ENCODE measurements around the gene PER2.

Gene PER2

DNA sequence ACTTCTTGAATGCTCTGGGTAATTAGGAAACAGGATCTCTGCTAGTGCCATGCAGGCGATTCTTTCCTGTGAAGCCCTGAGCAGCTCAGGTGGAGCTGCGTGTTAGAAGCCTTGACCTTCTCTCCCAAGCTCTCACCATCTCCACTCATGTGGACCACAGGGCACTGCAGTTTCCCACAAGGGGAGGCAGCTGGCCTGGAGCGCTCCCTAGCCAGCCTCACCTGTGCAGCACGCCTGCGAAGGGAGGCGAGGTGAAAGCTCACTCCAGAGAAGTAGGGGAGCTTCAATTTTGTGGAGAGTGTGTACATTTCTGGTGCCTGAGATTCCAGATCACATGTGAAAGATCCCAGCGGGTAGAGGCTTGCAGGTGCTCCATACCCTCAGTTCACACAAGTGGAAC, 37.5 kb downstream of the PER2 start:
- DNase-seq (ENCODE audit: low read depth in 2 of 2), result no peak

GRCh38 chr2:238247841-238248453, 40.5 kb downstream of the PER2 start:
- DNase-seq (ENCODE audit: low read depth in 2 of 2), result no peak

- no peak for DNase-seq (ENCODE audit: low read depth in 2 of 2)
These were observed 41.2 kb downstream of the PER2 start for GRCh38 chr2:238247002-238247822.

DNA sequence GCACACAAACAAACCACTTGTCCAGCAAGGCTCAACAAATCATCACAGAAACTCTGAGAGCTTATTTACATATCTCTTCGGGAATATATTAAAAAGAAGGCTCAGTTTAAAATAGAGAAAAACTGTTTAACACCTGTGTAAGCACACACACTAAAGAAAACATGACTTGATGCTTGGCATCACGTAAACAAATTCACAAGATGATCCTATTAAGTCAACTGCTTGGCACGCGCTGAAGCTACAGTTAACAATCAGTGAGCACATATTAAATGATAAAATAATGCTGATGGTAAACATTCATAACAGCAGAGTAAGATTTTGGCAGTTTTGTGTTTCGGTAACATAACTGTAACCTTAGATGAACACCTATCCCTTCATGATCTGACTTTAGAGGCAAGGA, 44.3 kb downstream of the PER2 start:
- no peak for DNase-seq (ENCODE audit: low read depth in 2 of 2)

DNA sequence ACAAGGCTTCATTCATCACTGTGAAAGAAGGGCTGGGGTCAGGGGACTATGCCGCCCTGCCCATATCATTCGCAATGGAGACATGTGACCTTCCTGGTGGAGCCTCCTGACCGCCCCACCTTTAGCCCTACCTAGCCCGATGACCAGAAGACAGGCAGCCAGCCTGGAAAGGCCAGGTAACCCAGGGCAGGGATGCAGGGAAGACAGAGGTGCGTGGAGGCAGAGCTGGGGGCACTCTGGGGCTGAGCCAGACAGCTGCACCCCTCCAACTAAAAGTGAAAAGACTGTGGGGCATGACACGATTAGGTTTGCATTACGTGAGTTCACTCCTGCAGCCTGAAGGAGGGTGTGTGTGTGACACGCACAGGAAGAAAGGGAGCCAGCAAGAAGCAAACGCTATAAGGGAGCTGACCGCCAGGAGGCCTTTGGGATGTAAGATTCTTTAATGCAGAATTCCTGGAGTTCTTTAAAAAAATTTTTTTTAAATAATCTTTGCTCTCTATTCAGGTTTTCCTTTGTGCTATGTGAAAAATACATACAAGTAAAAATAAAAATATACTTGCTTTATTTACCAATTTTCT, 44.8 kb downstream of the PER2 start:
- no peak for DNase-seq (ENCODE audit: low read depth in 2 of 2)

DNA sequence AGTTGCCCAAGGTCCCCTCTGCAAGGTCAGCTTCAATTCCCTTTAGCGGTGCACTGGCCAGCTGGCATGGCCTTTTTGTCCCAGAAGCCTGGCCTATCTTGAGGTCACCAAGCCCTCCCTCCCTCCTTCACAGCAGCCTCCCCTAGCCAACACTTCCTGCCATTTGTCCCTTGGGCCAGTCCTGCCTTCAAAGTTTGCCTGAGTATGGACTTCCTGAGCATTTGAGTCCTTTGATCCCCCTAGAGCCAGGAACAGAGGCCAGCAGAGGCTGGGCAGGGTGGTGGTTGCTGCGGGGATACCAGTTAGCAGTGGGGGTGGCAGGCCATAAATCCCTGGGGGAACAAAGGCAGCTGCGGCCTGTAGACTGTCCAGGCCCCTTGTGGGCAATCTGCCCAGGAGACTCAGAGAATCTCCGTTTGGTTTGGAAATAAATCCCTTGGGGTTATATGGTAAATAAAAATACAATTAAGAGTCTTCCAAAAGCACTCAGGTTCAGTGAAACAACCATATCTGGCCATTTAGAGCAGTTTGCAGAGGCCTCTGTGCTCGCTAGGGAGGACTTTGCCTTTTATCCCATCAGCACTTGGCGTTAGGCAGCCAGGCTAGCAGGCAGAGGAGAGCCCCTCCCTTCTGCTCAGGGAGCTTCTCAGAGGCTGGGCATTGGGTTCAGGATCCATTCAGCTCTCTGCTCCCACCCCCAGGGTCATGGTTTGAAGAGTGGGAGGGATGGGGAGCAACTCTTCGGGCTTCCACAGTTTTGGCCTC, 45.5 kb downstream of the PER2 start:
- DNase-seq (ENCODE audit: low read depth in 2 of 2), result no peak

GRCh38 chr2:238241970-238242369, 46.4 kb downstream of the PER2 start:
- no peak for DNase-seq (ENCODE audit: low read depth in 2 of 2)

- no peak for DNase-seq (ENCODE audit: low read depth in 2 of 2)
These were observed 47.4 kb downstream of the PER2 start for GRCh38 chr2:238240757-238241711.

GRCh38 chr2:238239863-238240756, 48.3 kb downstream of the PER2 start, which contains the start of gene HES6:
TSS of gene HES6 (minus strand) at chr2:238240038. CDS start at chr2:238239905, 133 bp downstream.
- peak; percentile 46 to 69 for DNase-seq (ENCODE audit: low read depth in 2 of 2)

DNA sequence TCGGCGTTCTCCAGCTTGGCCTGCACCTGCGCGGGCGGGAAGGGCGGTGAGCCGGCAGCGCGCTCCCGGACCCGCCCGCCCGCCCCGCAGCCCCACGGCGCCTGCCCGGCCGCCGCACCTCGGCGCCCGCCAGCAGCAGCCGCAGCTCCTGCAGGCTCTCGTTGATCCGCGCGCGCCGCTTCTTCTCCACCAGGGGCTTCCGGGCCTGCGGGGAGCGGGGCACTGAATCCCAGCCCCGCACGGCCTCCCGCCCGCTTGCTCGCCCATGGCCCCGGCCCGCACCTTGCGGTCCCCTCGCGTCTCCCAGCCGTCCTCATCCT, 48.9 kb downstream of the PER2 start:
- peak in 1 of 2 donors; percentile 33 for DNase-seq (ENCODE audit: low read depth in 2 of 2)

GRCh38 chr2:238238766-238239542, 49.5 kb downstream of the PER2 start:
- no peak for DNase-seq (ENCODE audit: low read depth in 2 of 2)

- no peak for DNase-seq (ENCODE audit: low read depth in 2 of 2)
These were observed 50.1 kb downstream of the PER2 start for GRCh38 chr2:238238311-238238765.

DNA sequence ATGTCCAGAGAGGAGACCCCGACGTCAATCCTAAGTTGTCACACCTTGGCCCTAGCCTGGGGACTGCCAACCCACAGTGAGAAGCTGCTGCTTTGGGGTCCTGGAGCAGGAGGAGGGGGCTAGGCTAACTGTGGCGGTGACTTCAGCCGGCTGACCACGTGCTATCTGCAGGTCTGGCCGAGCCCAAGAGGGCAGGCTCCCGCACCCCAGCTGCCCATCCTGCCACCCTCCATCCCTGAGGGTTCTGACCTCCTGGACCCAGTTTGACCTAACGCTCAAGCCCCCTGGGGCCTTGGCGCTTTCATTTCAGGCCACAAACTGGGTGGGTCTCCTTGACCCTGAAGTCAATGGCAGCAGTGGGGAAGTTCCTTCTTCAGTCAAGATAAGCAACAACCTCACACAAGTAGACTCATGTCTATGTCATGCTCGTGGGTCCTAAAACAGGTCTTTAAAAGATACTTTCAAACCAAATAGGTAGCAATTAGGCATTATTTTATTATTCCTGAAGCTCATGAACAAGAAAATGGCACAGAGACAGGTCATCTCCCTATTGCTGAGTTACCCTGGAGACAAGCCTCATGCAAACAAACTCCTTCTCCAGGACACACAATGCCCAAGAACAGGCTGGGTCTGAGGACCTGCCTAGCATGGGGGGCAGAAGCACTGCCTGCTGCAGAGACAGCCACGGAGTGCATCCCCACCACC, 50.8 kb downstream of the PER2 start:
- DNase-seq (ENCODE audit: low read depth in 2 of 2), result no peak

DNA sequence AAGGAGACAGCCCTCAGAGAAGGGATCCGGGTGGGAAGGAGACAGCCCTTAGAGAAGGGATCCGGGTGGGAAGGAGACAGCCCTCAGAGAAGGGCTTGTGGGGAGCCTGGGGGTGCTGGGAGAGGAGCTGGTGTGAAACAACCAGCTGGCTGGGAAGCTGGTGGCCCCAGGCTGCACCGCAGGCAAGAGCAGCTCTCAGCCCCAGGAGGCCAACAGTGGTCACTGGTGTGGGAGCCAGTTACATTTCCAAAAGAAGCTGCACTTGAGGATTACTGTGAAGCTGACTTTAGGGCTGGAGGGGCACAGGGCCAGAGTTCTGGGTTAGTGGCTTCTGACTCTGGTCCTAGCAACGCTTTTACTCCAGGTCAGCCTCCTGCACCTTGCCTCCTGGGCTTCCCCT, 51.8 kb downstream of the PER2 start:
- DNase-seq (ENCODE audit: low read depth in 2 of 2), result no peak

GRCh38 chr2:238235856-238236255, 52.6 kb downstream of the PER2 start:
- DNase-seq (ENCODE audit: low read depth in 2 of 2), result no peak

GRCh38 chr2:238235331-238235732, 53.1 kb downstream of the PER2 start:
- DNase-seq (ENCODE audit: low read depth in 2 of 2), result no peak

- no peak for DNase-seq (ENCODE audit: low read depth in 2 of 2)
These were observed 54.8 kb downstream of the PER2 start for GRCh38 chr2:238233625-238234024.

DNA sequence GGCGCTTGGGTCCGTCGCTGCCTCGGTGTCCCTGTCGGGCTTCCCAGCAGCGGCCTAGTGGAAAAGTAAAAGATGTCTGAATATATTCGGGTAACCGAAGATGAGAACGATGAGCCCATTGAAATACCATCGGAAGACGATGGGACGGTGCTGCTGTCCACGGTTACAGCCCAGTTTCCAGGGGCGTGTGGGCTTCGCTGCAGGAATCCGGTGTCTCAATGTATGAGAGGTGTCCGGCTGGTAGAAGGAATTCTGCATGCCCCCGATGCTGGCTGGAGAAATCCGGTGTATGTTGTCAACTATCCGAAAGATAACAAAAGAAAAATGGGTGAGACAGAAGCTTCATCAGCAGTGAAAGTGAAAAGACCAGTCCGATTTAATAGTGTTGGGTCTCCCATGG, 56.6 kb downstream of the PER2 start:
- DNase-seq (ENCODE audit: low read depth in 2 of 2), result no peak

All from stimulated activated CD4-positive, alpha-beta T cell treated with anti-CD3 and anti-CD28 coated beads, Interleukin-1b, Interleukin-23, amount 100 ng/mL, for 4 hours (primary cell).